Osteoblast (primary cell): ENCODE measurements around the gene RRP15. TPM values are rescaled to one million over a fixed set of nuclear protein-coding genes. Genes with fewer than 3 reads are reported as not detected.

Source experiments
- DNase-seq: peaks from one replicate; pipeline ENCODE4 v3.0.0; 2011; ENCODE audit warnings: low spot score, mixed read lengths; ENCODE audit not compliant: insufficient read length; ENCODE audit errors: missing footprints
- H2AFZ ChIP-seq: 2 replicates; pipeline ENCODE4 v1.6.0; 2011; ENCODE audit warnings: mild to moderate bottlenecking, low read length
- H3K27ac ChIP-seq: 2 replicates; pipeline ENCODE4 v1.5.1; 2011; ENCODE audit warnings: mild to moderate bottlenecking, low read depth, low read length, moderate library complexity
- H3K27me3 ChIP-seq: 2 replicates; pipeline ENCODE4 v1.6.0; 2012; ENCODE audit warnings: mild to moderate bottlenecking, control low read depth, inconsistent platforms, low read length, moderate library complexity; ENCODE audit not compliant: insufficient read depth
- H3K36me3 ChIP-seq: 2 replicates; pipeline ENCODE4 v1.5.1; 2011; ENCODE audit warnings: mild to moderate bottlenecking, low read length, control low read depth, moderate library complexity; ENCODE audit not compliant: insufficient read depth
- H3K4me1 ChIP-seq: 2 replicates; pipeline ENCODE4 v1.5.1; 2011; ENCODE audit warnings: mild to moderate bottlenecking, low read length, control low read depth, moderate library complexity; ENCODE audit not compliant: insufficient read depth
- H3K4me2 ChIP-seq: 2 replicates; pipeline ENCODE4 v1.6.0; 2011; ENCODE audit warnings: mild to moderate bottlenecking, low read length; ENCODE audit not compliant: insufficient read depth
- H3K4me3 ChIP-seq: fragments of 200-600 bp; sonication (generic); 3 replicates; pipeline ENCODE4 v1.5.1; 2012; ENCODE audit warnings: mild to moderate bottlenecking, low read length, inconsistent platforms; ENCODE audit not compliant: insufficient read depth
- H3K79me2 ChIP-seq: 2 replicates; pipeline ENCODE4 v1.6.0; 2012; ENCODE audit warnings: mild to moderate bottlenecking, low read length, control low read depth, inconsistent platforms; ENCODE audit not compliant: insufficient read depth
- H3K9me3 ChIP-seq: 2 replicates; pipeline ENCODE4 v1.5.1; 2011; ENCODE audit warnings: low read depth, low read length, control low read depth
- H4K20me1 ChIP-seq: 2 replicates; pipeline ENCODE4 v1.6.0; 2012; ENCODE audit warnings: mild to moderate bottlenecking, low read length, control low read depth; ENCODE audit not compliant: insufficient read depth
- CTCF ChIP-seq: IDR thresholded peaks from 2 replicates; pipeline ENCODE4 v1.5.1; 2011; ENCODE audit warnings: mild to moderate bottlenecking, low read depth, low read length, moderate library complexity; ENCODE audit errors: extremely low read depth
- total RNA-seq: library from RNA; depleted of rRNA; stranded (reverse); fragments of >200 nt; gene quantifications from 2 replicates; pipeline ENCODE4 v1.2.3, GENCODE V29; 2012

Gene RRP15
- total RNA-seq, 1 donor: 10.9 TPM

GRCh38 chr1:218380125-218380977, 95.3 kb downstream of the RRP15 start:
- Histone ChIP-seq H3K27me3 (no peaks in the 10 kb centered on the region), H3K36me3 (no peaks in the 10 kb centered on the region), H4K20me1 (no peaks in the 10 kb centered on the region), H3K4me1 (peaks cover 55% of the 10 kb centered on the region), H3K27ac (peak overlapping the region; percentile 63), H3K4me2 (peak overlapping the region; percentile 22), H3K9me3 (no peaks in the 10 kb centered on the region), H3K79me2 (peaks cover 34% of the 10 kb centered on the region), H3K4me3 (no peak overlapping the region), H2AFZ (no peak overlapping the region)
- no peak for TF ChIP-seq CTCF
- DNase-seq: peak; percentile 47

DNA sequence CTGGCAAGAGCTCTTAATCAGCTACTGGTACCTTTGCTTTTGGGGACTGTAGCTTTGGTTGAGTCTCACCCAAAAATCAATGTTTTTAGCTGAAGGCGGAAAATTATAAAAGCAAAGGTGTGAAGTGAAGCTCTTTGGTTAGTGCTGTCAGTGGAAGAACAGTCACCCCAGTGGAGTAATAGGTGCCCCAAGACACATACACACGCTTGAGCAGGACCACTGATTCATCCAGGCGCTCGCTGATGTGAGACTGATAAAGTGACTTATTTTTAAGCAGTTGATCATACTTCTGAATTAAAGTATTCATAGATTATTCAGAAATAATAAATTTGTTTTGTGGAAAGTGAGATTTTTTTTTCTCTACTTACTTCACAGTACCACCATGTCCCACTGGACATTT, 97.2 kb downstream of the RRP15 start:
- no peaks in the 10 kb centered on the region for H3K36me3 ChIP-seq

GRCh38 chr1:218383051-218383450, 98.0 kb downstream of the RRP15 start:
- Histone ChIP-seq H3K79me2 (peaks cover 55% of the 10 kb centered on the region), H3K27ac (peak overlapping the region; percentile 77), H3K4me3 (no peak overlapping the region), H3K27me3 (no peaks in the 10 kb centered on the region), H3K36me3 (no peaks in the 10 kb centered on the region), H3K4me2 (peak overlapping the region; percentile 50), H3K4me1 (peaks cover 38% of the 10 kb centered on the region), H3K9me3 (no peaks in the 10 kb centered on the region), H4K20me1 (no peaks in the 10 kb centered on the region), H2AFZ (no peak overlapping the region)
- no peak for TF ChIP-seq CTCF
- DNase-seq: peak; percentile 10

More for the DNA sequence above, 97.2 kb downstream of the RRP15 start:
- peaks cover 44% of the 10 kb centered on the region for H3K4me1 ChIP-seq
- H3K4me3 ChIP-seq: no peak overlapping the region
- TF ChIP-seq CTCF: no peak
- no peak overlapping the region for H3K4me2 ChIP-seq
- no peaks in the 10 kb centered on the region for H3K27me3 ChIP-seq
- H3K27ac ChIP-seq: no peak overlapping the region
- no peak for DNase-seq
- H4K20me1 ChIP-seq: no peaks in the 10 kb centered on the region
- no peaks in the 10 kb centered on the region for H3K9me3 ChIP-seq
- no peak overlapping the region for H2AFZ ChIP-seq
- H3K79me2 ChIP-seq: peaks cover 47% of the 10 kb centered on the region

- H4K20me1 ChIP-seq: no peaks in the 10 kb centered on the region
- no peaks in the 10 kb centered on the region for H3K9me3 ChIP-seq
- H3K27ac ChIP-seq: peak overlapping the region; percentile 77
- H3K27me3 ChIP-seq: no peaks in the 10 kb centered on the region
- H2AFZ ChIP-seq: no peak overlapping the region
- TF ChIP-seq CTCF: no peak
- H3K4me2 ChIP-seq: peak overlapping the region; percentile 50
- no peak overlapping the region for H3K4me3 ChIP-seq
- peaks cover 38% of the 10 kb centered on the region for H3K4me1 ChIP-seq
- no peaks in the 10 kb centered on the region for H3K36me3 ChIP-seq
- H3K79me2 ChIP-seq: peaks cover 58% of the 10 kb centered on the region
- no peak for DNase-seq
Observed at GRCh38 chr1:218383681-218384080, 98.6 kb downstream of the RRP15 start.
